Measurements from ENCODE around the gene ARHGAP28.
"Not testable (repeated sequence)": the region's sequence is repeated elsewhere in the genome, so short reads cannot be mapped to it uniquely, and the experiment has no call there.

ARHGAP28 gene

DNA sequence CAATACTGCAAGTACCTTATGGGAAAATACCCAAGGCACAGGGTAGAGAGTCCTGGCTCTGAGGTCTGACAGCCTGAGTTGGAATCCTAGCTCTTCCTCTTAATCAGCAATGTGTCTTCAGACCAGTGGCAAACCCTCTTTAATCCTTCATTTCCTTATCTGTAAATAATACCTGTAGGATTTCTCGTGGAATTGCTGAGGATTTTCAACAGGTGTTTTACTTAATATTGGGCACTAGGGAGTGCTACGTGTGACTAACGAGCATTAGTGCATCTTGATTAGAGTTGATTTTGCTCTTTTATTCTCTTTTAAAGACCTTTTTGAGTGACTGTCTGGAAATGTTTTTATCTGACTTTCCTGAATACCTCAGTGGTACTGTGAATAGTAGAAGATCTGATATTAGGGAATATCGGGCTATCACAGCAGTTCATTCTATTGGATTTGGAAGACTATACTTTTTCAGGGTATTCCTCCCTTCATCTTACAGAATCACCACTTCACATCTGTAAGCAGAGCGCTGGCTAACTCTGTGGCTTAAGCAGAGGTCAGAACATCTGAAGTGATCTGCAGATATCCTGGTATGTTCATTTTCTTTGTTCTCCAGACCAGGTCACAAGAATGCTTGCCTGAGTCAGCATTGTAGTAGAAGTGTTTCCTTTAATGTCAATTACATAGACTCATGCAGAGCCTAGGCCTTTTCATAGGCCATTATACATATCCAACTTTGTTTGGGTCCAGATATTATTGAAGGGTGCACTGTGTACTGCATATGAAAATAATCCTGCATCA lies 49.1 kb downstream of the ARHGAP28 start:
- DNase-seq, result no peak

DNA sequence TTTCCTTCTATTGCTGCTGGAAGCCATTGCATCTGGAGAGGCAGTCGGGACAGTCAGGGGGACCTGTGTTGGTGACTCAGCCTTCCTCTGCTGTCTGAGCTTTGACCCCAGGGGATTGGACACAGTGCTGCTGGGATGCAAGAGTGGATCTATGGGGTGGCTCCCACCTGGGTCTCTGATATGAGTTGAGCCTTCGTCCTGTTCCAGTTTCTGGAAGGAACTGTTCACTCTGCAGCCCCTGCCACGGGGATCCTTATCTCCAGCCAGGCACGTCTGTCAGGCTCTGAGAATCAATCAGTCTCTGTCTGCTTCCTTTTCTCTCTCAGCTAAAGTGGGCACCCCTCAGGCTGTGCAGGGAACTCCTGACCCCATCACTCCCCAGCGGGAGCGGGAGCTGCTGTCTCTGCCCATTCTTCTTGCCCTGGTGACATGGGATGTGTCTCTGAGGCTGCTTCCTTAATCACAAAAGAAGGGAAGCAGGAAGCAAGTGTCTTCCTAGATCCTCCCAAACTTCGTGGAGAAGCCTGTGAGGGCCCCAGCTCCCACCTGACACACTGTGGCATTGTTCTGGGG lies 51.7 kb downstream of the ARHGAP28 start:
- no peak for DNase-seq

DNA sequence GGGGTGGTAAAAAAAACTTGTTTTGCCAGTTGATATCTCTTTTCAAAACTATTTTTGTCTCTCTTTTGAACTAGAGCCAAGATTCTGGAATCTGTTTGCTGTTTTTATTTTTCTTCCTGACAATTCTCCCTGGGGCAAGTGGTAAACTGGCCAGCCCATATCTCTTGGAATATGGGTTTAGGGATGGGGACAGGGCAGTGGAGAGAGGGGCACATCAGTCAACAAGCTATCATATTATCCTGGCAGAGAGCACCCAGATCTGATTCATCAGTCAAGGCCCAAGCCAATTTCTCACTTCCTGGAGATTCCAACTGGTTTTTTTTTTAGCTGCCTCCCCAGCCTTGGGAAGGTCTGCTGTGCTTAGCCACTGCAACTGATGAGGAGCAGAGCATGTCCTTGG lies 52.3 kb downstream of the ARHGAP28 start:
- no peak for DNase-seq

DNA sequence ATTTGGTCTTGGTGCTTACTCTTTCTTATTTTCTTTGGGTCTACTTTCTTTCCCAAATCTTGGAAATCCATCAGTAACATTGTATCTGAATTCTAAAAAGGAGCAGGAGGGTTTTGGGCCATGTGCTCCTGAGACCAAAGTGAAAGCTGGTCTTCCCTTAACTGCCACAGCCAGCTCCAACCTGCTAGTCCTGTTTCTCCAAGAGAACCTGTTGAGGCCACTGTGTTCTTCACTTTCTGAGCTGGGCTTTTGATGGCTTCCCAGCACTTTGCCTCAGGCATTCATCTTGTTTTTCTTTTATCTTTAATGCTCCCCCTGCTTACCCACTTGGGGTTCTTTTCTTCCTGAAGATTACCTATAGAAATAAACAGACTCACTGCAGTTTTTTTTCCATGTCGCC lies 53.3 kb downstream of the ARHGAP28 start:
- no peak for DNase-seq

DNA sequence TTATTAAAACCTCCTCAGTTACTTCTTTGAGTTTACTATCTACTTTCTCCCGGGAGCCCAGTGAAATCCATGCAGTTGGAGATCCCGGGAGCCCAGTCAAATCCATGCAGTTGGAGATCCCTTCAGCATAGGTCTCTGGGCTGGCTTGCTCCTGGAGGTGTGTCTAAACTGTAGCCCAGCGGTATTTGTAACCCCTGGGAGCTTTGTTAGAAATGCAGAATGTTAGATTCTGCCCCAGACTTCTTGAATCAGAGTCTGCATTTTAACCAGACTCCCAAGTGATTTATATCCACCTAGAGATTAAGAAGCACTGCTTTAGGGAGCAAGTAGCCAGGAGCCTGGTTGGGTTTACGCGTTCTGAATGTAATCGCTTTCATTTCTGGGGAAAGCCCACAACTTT lies 54.5 kb downstream of the ARHGAP28 start:
- DNase-seq, result no peak

DNA sequence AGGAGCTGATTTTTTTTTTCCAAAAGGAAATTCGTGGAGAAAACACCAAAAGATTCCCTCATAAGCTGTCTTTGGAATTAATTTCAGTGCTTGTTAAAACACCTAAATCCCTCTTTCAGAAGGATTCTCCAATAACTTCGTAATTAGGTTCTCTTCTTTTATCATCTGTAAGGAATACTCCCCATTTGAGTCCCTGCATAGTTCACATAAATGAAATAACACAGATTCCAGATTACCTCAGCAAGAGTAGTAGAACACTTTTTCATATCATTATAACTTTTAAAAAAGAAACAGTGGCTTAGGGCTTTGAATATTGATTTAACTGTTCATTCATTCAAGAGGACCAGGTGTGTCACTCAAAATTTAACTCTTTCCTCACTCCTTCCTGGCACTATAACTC lies 55.5 kb downstream of the ARHGAP28 start:
- DNase-seq, result no peak

DNA sequence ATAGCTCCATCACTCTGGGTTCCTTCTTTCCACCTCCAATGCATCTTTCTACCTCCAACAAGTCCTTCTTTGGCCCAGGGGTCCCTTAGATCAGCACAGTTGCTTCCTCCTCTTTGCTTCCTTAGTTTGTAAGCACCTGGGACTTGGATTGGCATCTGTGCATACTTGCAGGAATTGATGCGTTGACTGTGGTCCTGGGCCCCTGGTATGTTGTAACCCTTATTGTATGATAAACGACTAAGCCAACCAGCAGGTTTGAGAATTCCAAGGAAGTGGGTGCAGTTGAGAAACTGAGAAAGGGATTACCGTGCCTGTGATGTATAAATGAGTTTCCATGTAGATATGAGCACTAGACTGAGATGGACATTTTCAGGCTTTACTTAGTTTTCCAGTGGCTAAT lies 55.9 kb downstream of the ARHGAP28 start:
- no peak for DNase-seq

DNA sequence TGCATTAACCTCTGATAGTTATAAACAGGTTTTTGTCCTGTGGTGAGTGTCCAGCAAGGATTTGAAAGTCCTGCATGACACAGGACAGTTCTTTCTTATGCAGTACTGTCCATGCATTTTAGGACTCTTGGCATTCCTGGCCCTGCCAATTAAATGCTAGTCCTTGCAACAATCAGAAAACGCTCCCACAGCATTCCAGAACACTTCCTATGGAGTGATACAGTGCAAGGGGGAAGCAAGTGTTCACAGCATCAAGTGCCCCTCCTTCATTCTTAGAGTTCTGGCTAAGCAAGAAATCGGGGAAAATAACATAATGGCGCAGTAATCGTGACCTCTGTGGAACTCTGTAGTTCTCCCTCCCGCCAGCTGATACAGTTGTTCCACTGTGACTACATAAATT lies 62.9 kb downstream of the ARHGAP28 start:
- DNase-seq, result no peak

DNA sequence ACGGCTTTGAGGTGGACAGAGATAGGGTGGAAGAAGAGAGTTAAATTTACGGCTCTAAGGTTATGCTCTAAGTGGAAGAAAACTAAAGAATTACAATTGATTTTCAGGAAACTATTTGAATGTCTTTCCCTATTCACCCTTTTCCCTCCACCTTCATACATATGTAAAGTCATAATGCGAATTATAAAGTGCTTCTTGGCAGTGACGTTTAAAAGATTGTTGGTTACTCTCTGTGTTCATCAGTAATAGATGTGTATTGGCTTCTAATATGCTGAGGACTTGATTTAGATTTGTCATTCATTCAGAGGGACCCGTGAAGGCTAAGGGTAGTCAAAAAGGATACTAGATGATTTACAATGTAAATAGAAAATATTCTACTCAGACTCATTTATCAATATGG lies 63.9 kb downstream of the ARHGAP28 start:
- no peak for DNase-seq

DNA sequence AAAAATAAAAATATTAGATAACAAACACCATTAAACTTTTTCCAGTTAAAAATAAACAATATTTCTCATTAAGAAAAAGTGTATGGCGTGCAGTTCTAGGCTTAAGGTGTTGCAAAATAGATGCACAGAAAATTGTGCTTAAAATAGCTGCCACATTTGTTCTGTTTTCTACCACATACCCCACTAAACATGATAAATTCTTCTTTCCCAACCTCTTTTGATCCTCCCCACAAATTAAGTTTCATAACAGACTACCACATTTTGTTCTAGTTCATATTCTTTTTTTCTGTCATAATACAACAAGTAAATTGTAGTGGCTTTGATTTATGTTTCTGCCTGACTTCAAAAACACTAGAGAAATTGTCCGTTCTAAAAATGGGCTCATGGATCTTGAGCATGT lies 64.5 kb downstream of the ARHGAP28 start:
- DNase-seq, result no peak

DNA sequence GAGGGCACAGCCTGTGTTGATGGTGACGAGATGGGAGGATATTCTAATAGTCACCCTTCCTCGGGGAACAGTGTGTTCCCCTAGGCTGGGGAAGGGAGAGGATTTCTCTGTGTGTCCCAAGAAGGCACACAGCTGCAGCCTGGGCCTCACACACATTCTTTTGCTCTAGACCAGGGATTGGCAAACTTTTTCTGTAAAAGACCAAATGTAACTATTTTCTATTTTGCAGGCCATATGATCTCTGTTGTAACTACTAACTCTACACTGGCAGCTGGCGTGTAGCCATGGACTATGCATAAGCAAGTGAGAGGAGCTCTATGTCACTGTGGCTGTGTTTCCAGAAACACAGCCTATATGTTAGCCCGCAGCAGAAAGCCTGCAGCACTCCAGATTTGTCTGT lies 65.8 kb downstream of the ARHGAP28 start:
- DNase-seq, result no peak

DNA sequence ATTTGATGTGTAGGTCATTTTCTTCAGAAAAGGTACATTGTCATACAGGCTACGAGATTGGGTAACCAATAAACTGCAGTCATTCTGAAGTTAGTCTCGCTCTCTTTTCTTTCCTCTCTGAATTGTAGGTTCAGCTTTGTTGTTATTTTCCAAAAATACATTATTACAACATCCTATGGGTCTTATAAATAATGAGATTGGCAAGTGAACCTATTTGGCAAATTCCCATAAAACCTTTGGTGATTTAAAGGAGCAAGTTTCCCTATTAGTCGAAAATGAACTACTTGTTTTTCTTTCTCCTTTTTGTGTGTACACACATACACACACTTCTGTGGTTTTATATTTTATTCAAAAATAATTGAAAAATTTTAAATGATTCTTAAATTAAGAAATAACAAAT lies 67.0 kb downstream of the ARHGAP28 start:
- no peak for DNase-seq

DNA sequence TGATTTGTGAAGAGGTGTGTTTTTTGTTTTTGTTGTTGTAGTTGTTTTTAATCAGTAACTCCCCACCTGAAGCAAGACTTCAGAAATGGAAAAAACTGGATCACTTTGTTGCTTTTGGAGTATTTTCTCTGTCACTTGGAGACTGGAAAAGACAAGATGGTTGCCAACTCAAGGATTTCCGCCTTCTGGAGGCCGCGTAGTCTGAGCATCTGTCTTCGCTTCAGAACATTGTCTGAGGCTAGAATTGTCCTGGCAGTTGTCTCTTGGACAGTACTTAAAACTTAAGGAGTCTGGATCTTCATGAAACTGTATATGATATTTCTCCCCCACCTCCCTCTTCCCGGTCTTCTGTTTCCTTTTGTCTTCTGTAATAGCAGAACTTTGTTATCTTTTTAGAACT lies 67.7 kb downstream of the ARHGAP28 start:
- no peak for DNase-seq

DNA sequence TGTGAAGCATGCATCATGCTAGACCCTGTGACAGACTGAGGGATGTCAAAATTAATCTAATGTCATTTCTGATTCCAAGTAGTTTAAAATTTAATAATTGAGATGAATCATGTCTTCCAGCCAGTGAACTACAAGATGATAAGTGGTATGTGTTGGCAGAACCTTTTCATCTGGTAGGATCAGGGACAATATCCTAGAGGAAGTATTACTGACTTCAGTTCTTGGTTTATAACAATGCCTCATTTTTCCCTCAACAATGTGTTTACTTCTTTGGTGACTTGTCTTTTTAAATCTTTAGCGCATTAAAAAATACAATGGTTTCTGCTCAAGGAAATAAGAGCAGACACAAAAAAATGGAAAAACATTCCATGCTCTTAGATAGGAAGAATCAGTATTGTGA lies 69.4 kb downstream of the ARHGAP28 start:
- no peak for DNase-seq

DNA sequence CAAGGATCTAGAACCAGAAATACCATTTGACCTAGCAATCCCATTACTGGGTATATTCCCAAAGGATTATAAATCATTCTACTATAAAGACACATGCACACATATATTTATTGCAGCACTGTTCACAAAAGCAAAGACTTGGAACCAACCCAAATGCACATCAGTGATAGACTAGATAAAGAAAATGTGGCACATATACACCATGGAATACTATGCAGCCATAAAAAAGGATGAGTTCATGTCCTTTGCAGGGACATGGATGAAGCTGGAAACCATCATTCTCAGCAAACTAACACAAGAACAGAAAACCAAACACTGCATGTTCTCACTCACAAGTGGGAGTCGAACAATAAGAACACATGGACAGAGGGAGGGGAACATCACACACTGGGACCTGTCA lies 70.8 kb downstream of the ARHGAP28 start:
- not testable (repeated sequence) for DNase-seq

DNA sequence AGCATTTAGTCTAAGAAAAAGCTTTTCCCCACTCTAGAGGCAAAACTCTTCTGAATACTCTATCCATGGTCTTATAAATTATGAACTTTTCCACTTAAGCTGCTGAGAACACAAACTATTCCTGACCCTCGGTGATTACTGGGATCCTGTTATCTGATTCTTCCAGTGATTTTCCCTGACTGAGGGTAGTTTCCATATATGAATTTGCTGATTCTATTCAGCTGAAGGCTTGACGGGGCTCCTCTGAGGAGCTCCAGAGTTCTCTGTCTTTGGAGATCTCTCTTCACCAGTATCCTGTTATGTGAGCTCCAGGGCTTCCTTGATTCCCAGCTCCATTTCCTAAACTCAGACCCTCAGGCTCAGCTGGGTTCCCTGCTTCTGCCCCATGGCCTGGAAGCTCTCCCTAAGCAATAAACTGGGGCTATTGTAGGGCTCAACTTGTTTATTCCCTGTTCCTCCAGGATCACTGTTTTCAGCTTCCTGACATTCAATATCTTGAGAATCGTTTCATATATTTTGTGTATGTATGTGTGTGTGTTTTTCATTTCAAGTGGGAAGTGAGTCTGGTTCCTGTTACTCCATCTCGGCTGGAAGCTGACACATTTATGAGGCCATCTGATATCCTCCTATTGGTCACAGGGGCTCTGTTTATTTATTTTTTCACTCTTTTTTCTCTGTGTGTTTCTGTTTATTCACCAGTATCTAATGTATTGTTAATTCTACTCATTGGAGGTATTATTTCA lies 78.2 kb downstream of the ARHGAP28 start:
- DNase-seq, result no peak

DNA sequence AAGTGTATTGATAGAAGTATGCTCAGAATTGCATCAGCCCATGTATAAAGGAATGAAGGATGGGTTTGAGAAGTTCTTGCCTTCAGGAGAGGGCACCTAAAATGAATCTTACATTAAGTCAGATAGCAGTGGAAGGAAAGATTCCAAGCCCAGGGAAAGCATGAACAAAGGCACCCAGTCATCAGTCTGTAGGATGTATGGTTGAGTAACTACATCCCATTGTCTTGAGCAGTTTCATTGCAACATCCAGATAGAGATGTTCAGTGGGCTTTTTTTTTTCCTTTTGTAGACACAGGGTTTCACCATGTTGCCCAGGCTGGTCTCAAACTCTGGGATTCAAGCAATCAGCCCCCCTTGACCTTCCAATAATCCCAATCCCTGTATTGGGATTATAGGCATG lies 80.7 kb downstream of the ARHGAP28 start:
- no peak for DNase-seq

DNA sequence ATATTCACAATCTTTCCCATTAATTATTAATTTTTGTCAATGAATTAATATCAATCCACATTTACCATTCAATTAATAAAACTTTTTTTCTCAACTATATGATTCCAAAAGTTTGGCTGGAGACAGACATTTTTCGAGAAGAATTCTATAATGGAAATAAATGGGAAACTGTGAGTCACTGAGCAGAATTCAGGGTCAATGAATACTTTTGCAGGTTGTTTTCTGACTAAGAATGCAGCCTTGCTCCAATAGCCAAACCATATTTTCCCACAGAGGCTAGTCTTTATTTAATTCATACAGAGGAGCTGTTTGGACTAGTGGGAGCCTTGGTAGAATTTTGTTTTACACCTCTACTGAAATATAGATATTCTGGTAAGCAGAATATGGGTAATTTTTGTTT lies 82.3 kb downstream of the ARHGAP28 start:
- DNase-seq, result no peak

DNA sequence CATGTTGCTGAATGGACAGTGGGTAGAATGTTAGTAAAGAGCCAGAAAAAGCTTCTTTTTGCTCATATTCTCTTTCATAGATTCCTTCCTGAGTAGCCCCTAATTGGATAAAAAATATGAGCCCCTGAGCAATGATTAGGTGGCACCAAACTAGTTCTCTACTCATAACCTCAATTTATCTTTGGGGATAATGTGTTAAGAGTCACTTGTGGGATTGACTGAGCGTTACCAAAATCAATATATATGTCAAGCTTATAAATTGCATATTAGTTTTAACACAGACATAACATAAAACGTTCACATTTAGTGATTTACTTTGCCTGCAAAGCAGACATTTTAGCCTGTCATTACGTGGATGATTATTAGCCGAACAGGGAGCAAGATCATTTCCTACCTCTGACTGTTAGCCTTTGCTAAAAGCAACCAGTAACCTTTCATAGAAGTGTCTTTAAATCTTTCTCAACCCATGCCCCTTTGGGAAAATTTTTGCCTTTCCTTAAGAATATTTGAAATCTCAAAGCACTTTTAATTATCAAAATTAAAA lies 85.4 kb downstream of the ARHGAP28 start:
- no peak for DNase-seq

DNA sequence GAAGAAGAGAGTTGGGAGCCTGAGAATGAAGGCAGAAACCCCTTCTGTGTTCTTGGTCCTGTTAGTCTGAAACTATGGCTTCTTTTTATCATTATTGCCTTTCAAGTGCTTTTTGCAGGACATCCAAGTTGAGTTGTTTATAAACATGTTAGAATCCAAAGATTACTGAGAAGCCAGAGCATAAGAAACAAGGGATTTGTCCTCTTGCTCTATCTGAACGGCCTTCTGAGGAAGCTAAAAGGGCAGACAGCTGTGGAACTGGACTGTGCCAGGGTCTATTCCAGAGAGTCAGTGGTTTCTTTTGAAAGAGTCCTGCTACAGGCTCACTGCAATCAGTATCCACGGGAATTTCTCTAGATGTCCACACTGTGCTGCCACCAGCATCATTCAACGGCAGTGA lies 86.6 kb downstream of the ARHGAP28 start:
- no peak for DNase-seq

DNA sequence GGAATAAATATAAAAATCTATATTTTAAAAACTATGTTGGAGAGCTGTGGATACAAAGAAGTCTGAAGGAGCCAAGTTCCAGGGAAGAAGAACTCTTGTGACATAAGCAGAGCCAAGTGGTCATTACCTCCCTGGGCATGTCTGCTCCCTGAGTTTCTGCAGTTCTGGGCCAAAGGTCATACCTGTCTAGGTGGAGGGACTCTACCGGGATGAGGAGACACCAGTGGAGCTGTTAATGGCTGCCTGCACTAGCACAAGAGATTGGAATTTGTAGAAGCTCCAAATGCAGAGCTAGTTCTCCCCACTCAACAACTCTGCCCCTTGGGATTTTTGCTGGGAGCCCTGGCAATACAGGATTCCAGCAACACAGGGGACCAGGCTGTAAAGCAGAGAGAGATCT lies 89.8 kb downstream of the ARHGAP28 start:
- DNase-seq, result no peak

DNA sequence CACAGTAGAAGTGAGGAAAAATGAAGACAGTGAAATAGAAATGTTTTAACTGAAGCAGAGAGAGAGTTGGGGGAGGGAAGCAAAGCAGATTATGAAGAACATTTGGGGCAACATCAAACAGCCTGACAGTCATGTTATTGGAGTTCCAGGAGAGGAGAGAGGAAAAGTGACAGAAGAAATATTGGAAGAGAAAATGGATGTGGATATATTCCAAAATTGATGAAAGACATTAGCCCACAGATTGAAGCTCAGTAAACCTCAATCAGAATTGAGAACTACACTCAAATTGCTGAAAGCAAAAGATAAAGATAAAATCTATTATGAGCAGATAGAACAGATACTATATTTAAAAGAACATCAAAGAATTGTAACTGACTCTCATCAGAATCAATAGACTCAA lies 90.8 kb downstream of the ARHGAP28 start:
- DNase-seq, result no peak

DNA sequence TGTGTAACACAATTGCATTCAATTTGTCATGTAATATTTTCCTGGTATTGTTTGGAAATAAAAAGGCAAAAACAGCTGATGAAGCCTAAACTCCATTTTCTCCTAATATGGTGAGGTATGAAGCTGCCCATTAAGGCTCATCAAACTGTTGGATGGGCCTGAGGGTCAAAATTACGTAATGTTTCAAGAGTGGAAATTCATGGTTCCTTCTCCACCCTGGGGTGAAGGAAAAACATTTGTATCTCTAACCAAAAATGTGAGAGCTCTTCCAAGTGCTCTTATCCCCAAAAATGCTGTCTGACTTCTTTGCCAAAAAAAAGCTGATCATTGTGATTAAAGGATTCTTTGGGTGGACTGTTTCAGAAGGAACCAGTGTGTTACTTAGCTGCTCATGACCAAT lies 91.8 kb downstream of the ARHGAP28 start:
- DNase-seq, result no peak

DNA sequence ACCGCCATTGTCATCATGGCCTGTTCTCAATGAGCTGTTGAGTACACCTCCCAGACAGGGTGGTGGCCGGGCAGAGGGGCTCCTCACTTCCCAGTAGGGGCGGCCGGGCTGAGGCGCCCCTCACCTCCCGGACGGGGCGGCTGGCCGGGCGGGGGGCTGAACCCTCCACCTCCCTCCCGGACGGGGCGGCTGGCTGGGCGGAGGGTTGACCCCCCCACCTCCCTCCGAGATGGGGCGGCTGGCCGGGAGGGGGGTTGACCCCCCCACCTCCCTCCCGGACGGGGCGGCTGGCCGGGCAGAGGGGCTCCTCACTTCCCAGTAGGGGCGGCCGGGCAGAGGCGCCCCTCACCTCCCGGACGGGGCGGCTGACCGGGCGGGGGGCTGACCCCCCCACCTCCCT lies 97.6 kb downstream of the ARHGAP28 start:
- not testable (repeated sequence) for DNase-seq

All from T-helper 9 cell (primary cell).